ENCODE data around the gene WNT3.

The WNT3 gene

GRCh38 chr17:46727572-46728348, 90.7 kb downstream of the WNT3 start:
- DNase-seq, result no peak

- no peak for DNase-seq
Observed at GRCh38 chr17:46726206-46726605, 92.3 kb downstream of the WNT3 start.

DNA sequence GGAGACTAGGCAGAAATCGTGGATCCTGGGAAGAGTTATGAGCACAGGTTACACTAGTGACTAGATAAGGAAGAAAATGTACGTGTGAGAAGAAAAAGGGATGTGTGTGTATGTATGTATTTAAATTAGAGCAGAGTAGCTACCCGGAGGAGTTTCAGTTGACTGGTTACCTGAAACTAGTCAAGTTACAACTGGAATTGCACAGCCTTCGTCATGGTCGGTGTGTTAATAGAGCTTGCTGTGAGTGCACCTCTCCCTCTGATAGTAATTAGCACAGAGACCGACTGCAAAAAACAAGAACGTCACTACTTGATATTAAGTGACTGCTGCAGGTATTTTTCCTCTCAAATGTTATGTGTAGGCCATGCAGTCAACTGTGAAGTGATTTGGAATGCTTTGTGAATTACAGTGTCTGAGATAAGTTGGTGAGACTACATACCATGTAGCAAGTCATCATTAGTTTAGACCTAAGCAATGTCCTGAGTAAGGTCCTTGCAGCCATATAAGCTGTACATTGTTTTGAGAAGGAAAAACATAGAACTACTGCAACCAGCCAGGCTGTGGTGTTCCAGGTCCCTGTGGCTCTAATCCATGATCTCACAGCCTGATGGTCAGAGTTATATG, 95.7 kb downstream of the WNT3 start:
- DNase-seq, result no peak

DNA sequence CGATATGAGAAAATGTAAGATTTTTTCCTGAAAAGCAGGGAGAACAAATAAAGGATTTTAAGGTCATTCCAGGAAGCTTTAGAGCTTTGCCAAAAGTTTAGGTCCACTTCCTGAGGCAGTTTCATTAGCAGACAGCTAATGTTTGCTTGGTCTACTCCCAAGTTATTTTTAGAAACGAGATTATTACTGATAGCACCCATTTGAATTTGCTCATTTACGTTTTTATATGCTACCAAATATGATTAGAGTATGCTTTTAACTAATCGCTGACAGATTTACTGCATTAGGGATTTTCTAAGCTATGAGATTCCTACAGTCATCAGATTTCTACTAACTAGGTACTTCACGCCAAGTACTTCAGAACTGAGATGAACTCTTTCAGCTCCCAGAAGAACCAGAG, 98.1 kb downstream of the WNT3 start:
- no peak for DNase-seq

DNA sequence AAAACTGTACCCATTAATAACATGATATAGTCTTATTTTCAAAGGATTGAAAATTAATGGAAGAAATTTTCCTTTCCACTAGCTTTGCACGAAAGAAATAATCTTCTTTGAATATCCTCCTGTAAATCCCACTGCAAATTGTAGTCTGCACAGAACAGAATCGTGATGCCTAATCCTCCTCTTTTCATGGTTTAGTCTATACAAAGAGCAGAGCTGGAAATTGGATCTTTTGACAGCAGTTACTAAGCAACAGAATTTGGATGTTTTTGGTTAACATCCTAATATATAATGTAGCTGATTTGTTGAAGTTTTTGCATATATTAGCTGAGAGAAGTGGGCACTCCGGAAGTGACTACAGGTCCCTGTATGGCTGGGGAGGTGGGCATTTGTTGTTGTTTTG, 98.6 kb downstream of the WNT3 start:
- DNase-seq, result no peak

DNA sequence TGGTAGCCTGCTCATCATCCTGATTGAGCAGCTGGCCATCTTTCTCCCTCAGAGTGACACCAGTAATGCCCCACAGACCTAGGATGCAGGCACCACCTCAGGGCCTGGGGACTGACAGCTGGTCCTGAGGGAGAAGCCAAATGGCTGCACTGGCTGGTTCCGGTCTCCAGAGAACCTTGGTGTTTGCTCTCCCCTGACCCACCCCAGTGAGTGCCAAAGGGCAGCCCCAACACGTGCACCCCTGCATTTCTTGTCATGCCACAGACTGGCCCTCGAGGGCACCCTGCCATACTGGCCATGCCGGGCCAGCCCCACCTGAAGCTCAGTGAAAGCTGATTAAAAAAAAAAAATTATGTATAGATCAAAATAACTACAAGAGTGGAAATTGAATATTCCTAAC, 100.5 kb downstream of the WNT3 start:
- no peak for DNase-seq

Data from NCI-H2227 treated with DMSO at 0.1 percent for 48 hours (cell line).